ENCODE data around the gene MYO10.
A peak's percentile ranks its signal among the peaks of the same experiment; 100 is the strongest.
"Not testable (repeated sequence)": the region's sequence is repeated elsewhere in the genome, so short reads cannot be mapped to it uniquely, and the experiment has no call there.

MYO10 gene

GRCh38 chr5:16936150-16936988 lies at the start of gene MYO10:
Gene MYO10, minus strand, starts transcription at chr5:16936288. Its CDS starts 480 bp downstream, at chr5:16935808.
- DNase-seq (ENCODE audit: low spot score) = peak; percentile 78

DNA sequence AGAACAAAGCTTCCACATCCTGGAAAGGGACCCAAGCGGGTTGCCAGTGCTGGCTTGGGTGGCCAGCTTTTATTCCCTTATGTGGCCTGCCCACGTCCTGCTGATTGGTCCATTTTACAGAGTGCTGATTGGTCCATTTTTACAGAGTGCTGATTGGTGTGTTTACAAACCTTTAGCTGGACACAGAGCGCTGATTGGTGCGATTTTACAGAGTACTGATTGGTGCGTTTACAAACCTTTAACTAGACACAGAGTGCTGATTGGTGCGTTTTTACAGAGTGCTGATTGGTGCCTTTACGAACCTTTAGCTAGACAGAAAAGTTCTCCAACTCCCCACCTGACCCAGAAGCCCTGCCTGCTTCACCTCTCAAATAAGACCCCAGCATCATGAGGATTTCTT lies 49.2 kb upstream of the MYO10 start:
- DNase-seq (ENCODE audit: low spot score) = not testable (repeated sequence)

DNA sequence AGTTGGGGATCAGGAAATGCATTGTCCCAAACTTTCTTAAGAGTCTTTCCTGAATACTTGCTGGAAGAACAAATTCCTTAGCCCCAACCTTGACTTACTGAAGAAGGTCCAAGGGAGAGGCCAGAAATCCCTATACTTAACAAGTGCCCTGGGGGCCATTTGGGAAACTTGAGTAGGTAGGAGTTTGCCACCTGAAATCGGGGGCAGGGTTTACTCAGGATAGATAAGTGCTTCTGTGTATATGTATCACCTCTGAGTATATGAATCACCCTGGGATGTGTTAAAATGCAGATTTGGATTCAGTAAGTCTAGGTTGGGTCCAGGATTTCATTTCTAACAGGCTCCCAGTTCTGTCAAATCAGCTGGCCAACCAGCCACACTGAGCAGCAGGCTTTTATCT lies 47.9 kb upstream of the MYO10 start:
- no peak for DNase-seq (ENCODE audit: low spot score)

GRCh38 chr5:16983022-16983639 lies 47.0 kb upstream of the MYO10 start:
- DNase-seq (ENCODE audit: low spot score) = no peak

DNA sequence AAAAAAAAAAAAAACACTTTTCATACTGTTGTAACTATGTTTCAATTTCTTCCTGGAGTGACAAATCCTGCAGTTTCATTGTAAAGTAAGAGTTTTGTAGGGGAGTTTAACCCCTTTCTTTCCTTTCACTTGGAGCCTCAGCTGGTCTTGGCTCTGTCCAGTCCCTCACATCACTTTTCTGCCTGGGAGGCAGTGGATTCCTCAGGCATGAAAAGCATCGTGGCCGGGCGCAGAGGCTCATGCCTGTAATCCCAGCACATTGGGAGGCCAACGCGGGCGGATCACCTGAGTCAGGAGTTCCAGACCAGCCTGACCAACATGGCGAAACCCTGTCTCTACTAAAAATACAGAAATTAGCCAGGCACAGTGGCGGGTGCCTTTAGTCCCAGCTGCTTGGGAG lies 45.6 kb upstream of the MYO10 start:
- DNase-seq (ENCODE audit: low spot score) = no peak

DNA sequence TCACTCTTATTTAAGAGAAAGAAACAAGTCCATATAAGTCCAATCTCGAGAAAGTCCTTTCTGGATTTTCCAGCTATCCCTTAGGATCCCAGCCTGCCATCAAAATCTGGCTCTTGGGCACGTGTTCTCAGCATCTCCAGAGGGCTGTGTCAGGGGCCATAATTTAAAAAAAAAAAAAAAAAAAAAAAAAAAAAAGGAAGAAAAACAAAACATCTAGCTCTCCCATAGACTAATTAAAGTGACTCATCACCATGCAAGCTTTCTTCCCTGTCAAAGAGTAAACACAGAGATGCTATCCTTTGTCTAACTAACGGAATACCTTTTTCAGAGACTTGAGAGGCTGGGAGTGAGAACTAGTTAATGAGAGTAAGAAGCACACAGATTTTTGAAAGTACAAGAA lies 44.9 kb upstream of the MYO10 start:
- DNase-seq (ENCODE audit: low spot score) = no peak

DNA sequence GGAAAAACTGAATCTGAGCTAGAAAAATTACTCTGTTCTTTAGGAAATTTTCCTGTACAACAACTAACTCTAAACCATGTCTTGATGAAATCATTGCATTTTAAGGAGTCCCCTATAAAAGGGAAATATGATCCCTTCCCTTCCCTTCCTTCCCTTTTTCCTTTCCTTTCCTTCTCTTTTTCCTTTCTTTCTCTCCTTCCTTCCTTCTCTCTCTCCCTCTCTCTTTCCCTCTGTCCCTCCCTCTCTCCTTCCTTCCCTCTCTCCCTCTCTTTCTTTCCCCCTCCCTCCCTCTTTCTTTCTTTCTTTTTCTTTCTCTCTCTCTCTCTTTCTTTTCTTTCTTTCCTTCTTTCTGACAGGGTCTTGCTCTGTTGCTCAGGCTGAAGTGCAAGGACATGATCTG lies 42.2 kb upstream of the MYO10 start:
- no peak for DNase-seq (ENCODE audit: low spot score)

GRCh38 chr5:16976625-16977008 lies 40.5 kb upstream of the MYO10 start:
- no peak for DNase-seq (ENCODE audit: low spot score)

- no peak for DNase-seq (ENCODE audit: low spot score)
Measured at GRCh38 chr5:16975950-16976624, 40.0 kb upstream of the MYO10 start.

DNA sequence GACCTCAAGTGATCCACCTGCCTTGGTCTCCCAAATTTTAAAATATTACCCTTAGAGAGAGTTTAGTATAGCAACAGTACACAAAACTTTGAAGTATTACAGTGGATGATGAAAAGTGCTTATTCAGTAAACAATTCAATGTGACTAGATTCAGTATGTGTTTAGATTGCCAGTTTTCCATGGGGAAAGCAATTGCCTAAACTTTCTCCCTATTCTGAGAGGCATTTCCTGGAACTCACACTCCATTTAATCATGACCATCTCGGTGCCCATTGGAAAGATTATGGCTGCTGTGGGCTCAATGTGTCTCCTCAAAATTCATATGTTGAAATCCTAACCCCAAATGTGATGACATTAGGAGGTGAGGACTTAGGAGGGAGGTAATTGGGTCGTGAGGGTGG lies 38.9 kb upstream of the MYO10 start:
- DNase-seq (ENCODE audit: low spot score) = no peak

DNA sequence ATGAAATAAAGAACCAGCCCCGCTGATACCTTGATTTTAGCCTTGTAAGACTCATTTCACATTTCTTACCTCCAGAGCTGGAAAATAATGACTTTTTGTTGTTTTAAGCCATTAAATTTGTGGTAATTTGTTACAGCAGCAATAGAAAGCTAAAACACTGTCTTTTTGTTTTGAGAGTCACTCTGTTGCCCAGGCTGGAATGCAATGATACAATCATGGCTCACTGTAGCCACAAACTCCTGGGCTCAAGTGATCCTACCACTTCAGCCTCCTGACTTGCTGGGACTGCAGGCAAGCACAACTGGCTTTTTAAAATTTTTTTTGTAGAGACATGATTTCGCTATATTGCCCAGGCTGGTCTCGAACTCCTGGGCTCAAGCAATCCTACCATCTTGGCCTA lies 34.7 kb upstream of the MYO10 start:
- no peak for DNase-seq (ENCODE audit: low spot score)

DNA sequence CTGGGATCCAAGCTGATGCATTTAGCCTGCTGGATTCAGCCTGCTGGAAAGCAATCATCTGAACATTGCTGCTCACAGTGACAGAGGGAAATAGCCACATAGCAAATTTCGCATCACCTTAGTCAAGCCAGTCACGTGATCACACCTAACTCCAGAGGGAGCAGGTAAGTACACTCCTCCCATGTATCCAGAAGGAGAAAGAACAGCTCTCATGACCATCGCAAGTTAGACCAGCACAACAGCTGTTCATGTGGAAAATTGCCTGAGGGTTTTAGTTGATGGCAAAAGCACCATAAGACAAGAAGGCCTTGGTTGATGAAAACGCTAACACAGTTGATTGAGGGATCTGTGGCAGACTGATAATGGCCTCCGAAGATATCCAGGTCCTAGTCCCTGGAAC lies 34.2 kb upstream of the MYO10 start:
- no peak for DNase-seq (ENCODE audit: low spot score)

DNA sequence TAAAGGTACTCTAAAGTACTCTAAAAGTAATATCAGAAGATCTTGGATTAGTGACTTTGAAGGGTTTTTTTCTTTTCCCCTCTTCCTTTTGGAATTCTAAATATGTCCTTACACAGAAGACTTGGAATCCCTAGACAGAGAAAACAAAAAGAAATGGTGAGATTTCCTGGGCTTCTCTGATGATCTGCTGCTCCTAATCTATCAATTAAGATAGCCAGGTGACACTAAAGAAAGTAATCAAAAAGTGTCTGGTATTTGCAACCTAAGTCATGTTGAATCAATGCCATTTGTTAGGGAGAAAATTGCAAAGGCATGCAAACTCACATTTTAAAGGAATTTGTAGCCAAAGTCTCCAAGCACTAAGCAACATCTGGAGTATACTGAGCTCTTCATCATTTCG lies 29.5 kb upstream of the MYO10 start:
- no peak for DNase-seq (ENCODE audit: low spot score)

- no peak for DNase-seq (ENCODE audit: low spot score)
Measured at GRCh38 chr5:16963821-16964220, 27.7 kb upstream of the MYO10 start.

GRCh38 chr5:16961131-16961530 lies 25.0 kb upstream of the MYO10 start:
- no peak for DNase-seq (ENCODE audit: low spot score)

DNA sequence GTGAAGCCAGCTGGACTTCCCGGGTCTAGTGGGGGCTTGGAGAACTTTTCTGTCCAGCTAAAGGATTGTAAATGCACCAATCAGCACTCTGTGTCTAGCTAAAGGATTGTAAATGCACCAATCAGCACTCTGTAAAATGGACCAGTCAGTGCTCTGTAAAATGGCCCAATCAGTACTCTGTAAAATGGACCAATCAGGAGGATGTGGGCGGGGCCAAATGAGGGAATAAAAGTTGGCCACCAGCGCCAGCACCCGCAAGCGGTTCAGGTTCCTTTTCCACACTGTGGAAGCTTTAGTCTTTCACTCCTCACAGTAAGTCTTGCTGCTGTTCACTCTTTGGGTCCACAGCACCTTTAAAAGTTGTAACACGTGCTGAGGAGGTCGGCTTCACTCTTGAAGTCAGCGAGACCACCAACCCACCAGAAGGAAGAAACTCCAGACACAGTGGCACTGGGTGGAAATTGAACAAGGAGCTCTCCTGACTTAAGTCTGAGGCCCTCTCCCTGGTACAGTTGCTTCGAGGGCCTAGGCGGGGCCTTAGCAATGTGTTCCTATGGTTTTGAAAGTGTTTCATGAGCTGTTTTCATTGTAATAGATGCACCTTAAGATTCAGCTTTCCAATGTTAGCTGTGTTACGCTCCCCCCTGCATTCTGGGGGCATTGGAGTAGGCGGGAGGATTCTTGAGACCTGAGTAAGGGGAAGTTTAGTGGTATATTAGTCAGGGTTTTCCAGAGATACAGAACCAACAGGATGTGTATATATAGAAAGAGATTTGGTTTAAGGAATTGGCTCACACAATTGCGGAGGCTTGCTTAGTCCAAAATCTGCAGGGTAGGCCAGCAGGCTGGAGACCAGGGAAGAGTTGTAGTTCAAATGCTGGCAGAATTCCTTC lies 21.5 kb upstream of the MYO10 start:
- DNase-seq (ENCODE audit: low spot score) = peak; percentile 98

DNA sequence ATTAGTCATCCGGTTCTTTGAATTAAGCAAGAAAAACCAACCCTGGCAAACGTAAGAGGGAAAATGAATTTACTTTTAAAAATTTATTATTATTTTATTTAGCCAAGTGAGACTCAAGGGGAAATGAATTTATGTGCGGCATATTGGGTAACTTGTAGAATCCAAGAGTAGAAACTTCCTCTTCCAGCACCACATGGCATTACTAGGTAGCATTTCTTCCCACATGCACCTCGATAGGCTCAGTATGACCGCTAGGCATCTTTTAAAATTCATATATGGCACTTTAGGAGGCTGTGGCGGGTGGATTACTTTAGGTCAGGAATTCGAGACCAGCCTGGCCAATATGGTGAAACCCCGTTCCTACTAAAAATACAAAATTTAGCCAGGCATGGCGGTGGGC lies 17.6 kb upstream of the MYO10 start:
- no peak for DNase-seq (ENCODE audit: low spot score)

DNA sequence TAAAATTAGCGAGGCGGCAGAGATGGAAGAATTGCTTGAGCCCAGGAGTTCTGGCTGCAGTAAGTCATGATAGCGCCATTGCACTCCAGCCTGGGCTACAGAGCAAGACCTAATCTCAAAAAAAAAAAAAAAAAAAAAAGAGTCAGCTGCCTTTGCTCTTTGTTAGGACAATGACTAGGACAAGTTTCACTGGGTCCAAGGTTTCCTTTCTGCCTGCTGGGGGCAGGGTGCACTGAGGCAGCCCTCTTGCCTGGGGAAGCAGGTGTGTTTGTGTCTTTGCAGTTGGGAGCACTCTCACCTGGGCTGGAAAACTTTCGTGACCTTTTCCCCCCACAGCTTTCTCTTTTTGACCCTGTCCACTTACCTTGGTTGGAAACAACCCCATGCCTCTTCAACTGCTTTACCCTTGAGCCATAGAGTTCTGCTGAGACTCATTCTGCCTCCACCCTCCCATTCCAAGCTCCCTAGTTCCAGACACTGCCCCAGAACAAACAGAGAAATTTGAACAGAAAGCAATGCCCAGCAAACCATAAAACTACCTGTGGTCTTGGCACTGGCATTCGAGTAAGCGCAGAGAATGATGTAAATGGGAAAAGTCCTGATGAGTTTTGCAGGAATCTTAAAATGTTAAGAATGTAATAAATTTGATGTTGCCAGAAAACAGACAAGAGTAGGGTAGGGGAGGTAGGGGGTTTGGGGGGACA lies 17.0 kb upstream of the MYO10 start:
- DNase-seq (ENCODE audit: low spot score) = no peak

GRCh38 chr5:16946725-16947124 lies 10.6 kb upstream of the MYO10 start:
- DNase-seq (ENCODE audit: low spot score) = no peak

- no peak for DNase-seq (ENCODE audit: low spot score)
Measured at GRCh38 chr5:16944816-16945562, 8.9 kb upstream of the MYO10 start.
